ENCODE measurements around the gene DOK6.

The DOK6 gene

GRCh38 chr18:69727912-69728572, 327.4 kb downstream of the DOK6 start:
- no peak for DNase-seq (ENCODE audit: low read depth)
- TF ChIP-seq CTCF (IDR thresholded peaks at IDR 0.05; ENCODE audit: low read depth, low read length, missing control alignments): no peak
- in situ Hi-C loops (cut with HindIII; ENCODE audit: low sequenced_read_pairs): no loop called here
- no peak overlapping the region for H3K4me3 ChIP-seq (ENCODE audit: low read depth, low read length)

DNA sequence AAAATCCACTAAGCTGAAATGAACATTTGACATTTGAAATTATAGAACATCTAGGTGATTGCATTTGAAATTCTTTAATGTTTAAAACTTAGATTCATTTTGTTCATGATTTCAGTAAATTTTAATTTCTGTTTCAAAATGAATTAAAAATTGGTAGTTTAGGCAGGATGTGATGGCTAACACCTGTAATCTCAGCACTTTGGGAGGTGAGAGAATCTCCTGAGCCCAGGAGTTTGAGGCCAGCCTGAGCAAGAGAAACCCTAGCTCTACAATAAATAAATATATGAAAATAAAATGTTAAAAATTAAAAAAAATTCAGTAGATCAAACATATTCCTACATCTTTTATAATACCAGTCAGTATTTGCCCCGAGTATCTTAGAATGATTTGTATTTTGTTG, 330.0 kb downstream of the DOK6 start:
- DNase-seq (ENCODE audit: low read depth): no peak
- no peak overlapping the region for H3K4me3 ChIP-seq (ENCODE audit: low read depth, low read length)
- in situ Hi-C loops (cut with HindIII; ENCODE audit: low sequenced_read_pairs): no loop called here
- TF ChIP-seq CTCF (IDR thresholded peaks at IDR 0.05; ENCODE audit: low read depth, low read length, missing control alignments): no peak

DNA sequence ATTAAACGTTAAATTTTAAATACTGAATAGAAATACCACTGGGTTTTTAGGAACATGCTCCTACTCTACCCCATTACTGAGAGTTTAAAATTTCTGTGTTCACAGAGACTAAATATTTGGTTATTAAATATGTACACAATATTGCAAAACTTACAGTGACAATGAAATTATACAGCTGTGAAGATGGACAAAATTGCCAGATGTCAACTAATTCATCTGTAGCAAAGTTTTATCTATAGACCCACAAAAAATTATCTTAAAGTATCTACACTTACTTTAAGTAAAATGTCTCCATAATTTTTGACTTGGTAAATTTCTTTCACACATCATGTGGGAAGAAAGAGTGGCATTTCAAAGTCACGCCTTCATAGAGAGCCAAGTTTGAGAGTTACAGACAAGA, 333.8 kb downstream of the DOK6 start:
- in situ Hi-C loops (cut with HindIII; ENCODE audit: low sequenced_read_pairs): no loop called here
- no peak for DNase-seq (ENCODE audit: low read depth)
- TF ChIP-seq CTCF (IDR thresholded peaks at IDR 0.05; ENCODE audit: low read depth, low read length, missing control alignments): no peak
- H3K4me3 ChIP-seq (ENCODE audit: low read depth, low read length): no peak overlapping the region

- in situ Hi-C loops (cut with HindIII; ENCODE audit: low sequenced_read_pairs): no loop called here
- TF ChIP-seq CTCF (IDR thresholded peaks at IDR 0.05; ENCODE audit: low read depth, low read length, missing control alignments): no peak
- DNase-seq (ENCODE audit: low read depth): no peak
- H3K4me3 ChIP-seq (ENCODE audit: low read depth, low read length): no peak overlapping the region
Observed at GRCh38 chr18:69736730-69737129, 336.0 kb downstream of the DOK6 start.

GRCh38 chr18:69737851-69738250, 337.2 kb downstream of the DOK6 start:
- H3K4me3 ChIP-seq (ENCODE audit: low read depth, low read length): no peak overlapping the region
- in situ Hi-C loops (cut with HindIII; ENCODE audit: low sequenced_read_pairs): no loop called here
- TF ChIP-seq CTCF (IDR thresholded peaks at IDR 0.05; ENCODE audit: low read depth, low read length, missing control alignments): no peak
- DNase-seq (ENCODE audit: low read depth): no peak

DNA sequence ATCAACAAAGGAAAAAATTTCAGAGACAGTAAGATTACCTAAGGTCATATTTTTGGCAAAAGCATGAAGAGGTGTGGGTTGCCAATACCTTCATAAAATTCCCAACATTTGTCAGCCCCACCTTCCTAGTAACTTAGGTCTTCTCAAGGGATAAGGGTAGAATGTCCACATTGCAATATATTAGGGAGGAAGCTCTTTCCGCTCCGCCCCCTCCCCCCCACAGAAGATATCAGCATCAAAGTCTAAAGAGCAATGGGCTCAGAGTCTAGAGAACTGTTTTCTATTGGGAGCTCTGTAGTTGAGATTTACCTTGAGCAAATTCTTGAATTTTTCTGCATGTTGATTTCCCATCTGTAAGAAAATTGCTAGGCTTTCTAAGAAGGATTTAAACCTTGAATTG, 346.7 kb downstream of the DOK6 start:
- in situ Hi-C loops (cut with HindIII; ENCODE audit: low sequenced_read_pairs): no loop called here
- DNase-seq (ENCODE audit: low read depth): no peak
- no peak for TF ChIP-seq CTCF (IDR thresholded peaks at IDR 0.05; ENCODE audit: low read depth, low read length, missing control alignments)
- no peak overlapping the region for H3K4me3 ChIP-seq (ENCODE audit: low read depth, low read length)
